Measurements from ENCODE around the gene RHOT2. TPM values are rescaled to one million over a fixed set of nuclear protein-coding genes. Genes with fewer than 3 reads are reported as not detected.

RHOT2 gene
- total and polyA plus RNA-seq, 2 donors (not counting 3 experiments of a cell fraction or from before 2014, with no cell fraction given): 106 to 139 TPM

DNA sequence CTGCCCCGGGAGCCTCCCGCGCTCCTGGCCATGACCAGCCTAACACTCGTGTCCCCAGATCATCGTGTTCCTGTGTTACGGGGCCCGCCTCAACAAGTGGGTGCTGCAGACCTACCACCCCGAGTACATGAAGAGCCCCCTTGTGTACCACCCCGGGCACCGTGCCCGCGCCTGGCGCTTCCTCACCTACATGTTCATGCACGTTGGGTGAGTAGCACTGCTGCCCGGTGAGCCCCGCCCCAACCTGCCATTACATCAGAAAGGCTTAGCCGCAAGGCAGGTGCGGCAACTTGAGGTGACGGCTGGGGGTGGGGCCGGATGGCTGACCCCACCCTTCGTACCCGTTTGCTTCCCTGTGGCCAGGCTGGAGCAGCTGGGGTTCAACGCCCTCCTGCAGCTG lies 9.0 kb downstream of the RHOT2 start:
- H4K20me1 ChIP-seq (replicated peaks; ENCODE audit: control insufficient read depth, extremely low read depth, insufficient read depth, low read length): no peaks in the 10 kb centered on the region

More for the DNA sequence above, 9.0 kb downstream of the RHOT2 start:
- H3K4me1 ChIP-seq (ENCODE audit: control insufficient read depth, extremely low read depth, insufficient read depth, low read length): peaks cover 12% of the 10 kb centered on the region
- no peaks in the 10 kb centered on the region for H3K9me3 ChIP-seq (replicated peaks; ENCODE audit: control insufficient read depth, insufficient read depth, low read length)
- no peak for FAIRE-seq
- no peak overlapping the region for H3K9ac ChIP-seq (replicated peaks; ENCODE audit: extremely low read depth, insufficient read depth, low read length)
- no TSS peak for BruUV-seq (replicated peaks)
- peaks cover 14% of the 10 kb centered on the region for H3K79me2 ChIP-seq (ENCODE audit: control insufficient read depth, insufficient read depth, low read length)
- no peak for DNase-seq (ENCODE audit: low read depth, low spot score)
- ChIA-PET POLR2A (no interaction called here), CTCF (interaction anchor here (1.4 kb wide), 1 partner anchor 9 kb away, joined by 6 read pairs; the partner anchor contains the start of gene RHOT2)
- H3K27ac ChIP-seq (ENCODE audit: insufficient read depth, low read depth, low read length): no peak overlapping the region
- no peak overlapping the region for H2AFZ ChIP-seq (ENCODE audit: low read depth, low read length)
- H3K27me3 ChIP-seq (ENCODE audit: control insufficient read depth in 2 of 2, insufficient read depth in 2 of 2, low read length in 2 of 2): no peaks in the 10 kb centered on the region
- H3K36me3 ChIP-seq (ENCODE audit: control insufficient read depth in 2 of 2, extremely low read depth in 1 of 2, insufficient read depth in 2 of 2, low read length in 2 of 2): peaks cover 3 to 19% of the 10 kb centered on the region in 2 experiments
- no peaks in the 10 kb centered on the region for H3K9me1 ChIP-seq (replicated peaks; ENCODE audit: control insufficient read depth, extremely low read depth, insufficient read depth, low read length)
- dilution Hi-C loops (cut with MboI; ENCODE audit: extremely low pct_ligation_motif_present, low sequenced_read_pairs) (no loop called here), intact Hi-C loops (cut with micrococcal nuclease) (no loop called here)
- TF ChIP-seq JUN (IDR thresholded peaks at IDR 0.05; ENCODE audit: borderline replicate concordance, insufficient read depth, insufficient read length, low read depth) (no peak), MYC (IDR thresholded peaks at IDR 0.05; ENCODE audit: low read depth, low read length) (no peak), POLR2AphosphoS5 (IDR thresholded peaks at IDR 0.05; ENCODE audit: insufficient read depth, low read depth, low read length) (no peak), EZH2 (IDR thresholded peaks at IDR 0.05; ENCODE audit: borderline replicate concordance, low read depth, low read length, severe bottlenecking) (no peak), POLR2A (IDR thresholded peaks at IDR 0.05; ENCODE audit: low read depth, low read length) (no peak), FOS (IDR thresholded peaks at IDR 0.05; ENCODE audit: borderline replicate concordance, insufficient read depth, low read length) (no peak), GATA2 (IDR thresholded peaks at IDR 0.05; ENCODE audit: insufficient read depth, insufficient read length, low read depth, low read length) (no peak)
- TF ChIP-seq, protein P1, sequence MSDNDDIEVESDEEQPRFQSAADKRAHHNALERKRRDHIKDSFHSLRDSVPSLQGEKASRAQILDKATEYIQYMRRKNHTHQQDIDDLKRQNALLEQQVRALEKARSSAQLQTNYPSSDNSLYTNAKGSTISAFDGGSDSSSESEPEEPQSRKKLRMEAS (IDR thresholded peaks at IDR 0.05; ENCODE audit: insufficient read depth, insufficient read length): no peak
- TF ChIP-seq, protein P2, sequence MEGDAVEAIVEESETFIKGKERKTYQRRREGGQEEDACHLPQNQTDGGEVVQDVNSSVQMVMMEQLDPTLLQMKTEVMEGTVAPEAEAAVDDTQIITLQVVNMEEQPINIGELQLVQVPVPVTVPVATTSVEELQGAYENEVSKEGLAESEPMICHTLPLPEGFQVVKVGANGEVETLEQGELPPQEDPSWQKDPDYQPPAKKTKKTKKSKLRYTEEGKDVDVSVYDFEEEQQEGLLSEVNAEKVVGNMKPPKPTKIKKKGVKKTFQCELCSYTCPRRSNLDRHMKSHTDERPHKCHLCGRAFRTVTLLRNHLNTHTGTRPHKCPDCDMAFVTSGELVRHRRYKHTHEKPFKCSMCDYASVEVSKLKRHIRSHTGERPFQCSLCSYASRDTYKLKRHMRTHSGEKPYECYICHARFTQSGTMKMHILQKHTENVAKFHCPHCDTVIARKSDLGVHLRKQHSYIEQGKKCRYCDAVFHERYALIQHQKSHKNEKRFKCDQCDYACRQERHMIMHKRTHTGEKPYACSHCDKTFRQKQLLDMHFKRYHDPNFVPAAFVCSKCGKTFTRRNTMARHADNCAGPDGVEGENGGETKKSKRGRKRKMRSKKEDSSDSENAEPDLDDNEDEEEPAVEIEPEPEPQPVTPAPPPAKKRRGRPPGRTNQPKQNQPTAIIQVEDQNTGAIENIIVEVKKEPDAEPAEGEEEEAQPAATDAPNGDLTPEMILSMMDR (IDR thresholded peaks at IDR 0.05; ENCODE audit: extremely low read depth in 1 of 2, insufficient read depth in 1 of 2, low read depth in 1 of 2, low read length in 2 of 2): no peak
- H3K4me2 ChIP-seq (ENCODE audit: insufficient read depth, low read length): no peak overlapping the region
- no peak overlapping the region for H3K4me3 ChIP-seq (replicated peaks in 1 of 3; ENCODE audit: insufficient read depth in 1 of 3, low read depth in 1 of 3, low read length in 3 of 3)

Data from endothelial cell of umbilical vein (primary cell).